DMS53 treated with DMSO at 0.1 percent for 48 hours (cell line): ENCODE measurements around the gene RUVBL1.

Experiments
- DNase-seq: peaks from one replicate; lab custom pipeline; 2025; ENCODE audit not compliant: unreplicated experiment; lab: John Stamatoyannopoulos, UW

The RUVBL1 gene

GRCh38 chr3:128133273-128133883 lies 9.8 kb upstream of the RUVBL1 start:
- no peak for DNase-seq

DNA sequence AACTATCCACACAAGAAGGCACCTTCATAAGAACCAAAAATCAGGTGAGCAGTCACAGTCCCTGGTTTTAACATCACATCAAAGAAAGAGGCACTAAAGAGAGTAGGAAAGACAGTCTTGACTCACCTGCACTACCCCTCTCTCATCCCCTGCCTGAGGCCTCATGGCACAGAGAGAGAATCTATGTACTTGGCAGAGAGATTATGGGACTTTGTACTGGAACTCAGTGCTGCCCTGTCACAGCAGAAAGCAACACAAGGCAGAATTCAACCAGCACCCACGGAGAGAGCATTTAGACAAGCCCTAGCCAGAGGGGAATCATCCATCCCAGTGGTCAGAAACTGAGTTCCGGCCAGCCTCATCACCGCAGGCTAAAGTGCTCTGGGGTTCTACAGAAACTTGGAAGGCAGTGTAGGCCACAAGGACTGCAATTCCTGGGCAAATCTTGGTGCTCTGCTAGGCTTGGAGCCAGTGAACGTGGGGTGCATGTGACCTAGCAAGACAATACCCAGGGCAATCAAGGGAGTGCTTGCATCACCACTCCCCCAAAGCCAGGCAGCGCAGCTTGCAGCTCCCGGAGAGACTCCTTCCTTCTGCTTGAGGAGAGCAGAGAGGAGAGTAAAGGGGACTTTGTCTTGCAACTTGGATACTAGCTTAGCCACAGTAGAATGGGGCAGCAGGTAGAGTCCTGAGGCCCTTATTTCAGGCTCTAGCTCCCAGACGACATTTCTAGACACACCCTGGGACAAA lies 8.5 kb upstream of the RUVBL1 start:
- DNase-seq = no peak

- DNase-seq = no peak
Measured at GRCh38 chr3:128128251-128128650, 4.6 kb upstream of the RUVBL1 start.

- no peak for DNase-seq
Measured at GRCh38 chr3:128127236-128127635, 3.6 kb upstream of the RUVBL1 start.

GRCh38 chr3:128123156-128123537 lies 465 bp downstream of the RUVBL1 start:
- no peak for DNase-seq

- DNase-seq = no peak
Measured at GRCh38 chr3:128122013-128122412, 1.6 kb downstream of the RUVBL1 start.

DNA sequence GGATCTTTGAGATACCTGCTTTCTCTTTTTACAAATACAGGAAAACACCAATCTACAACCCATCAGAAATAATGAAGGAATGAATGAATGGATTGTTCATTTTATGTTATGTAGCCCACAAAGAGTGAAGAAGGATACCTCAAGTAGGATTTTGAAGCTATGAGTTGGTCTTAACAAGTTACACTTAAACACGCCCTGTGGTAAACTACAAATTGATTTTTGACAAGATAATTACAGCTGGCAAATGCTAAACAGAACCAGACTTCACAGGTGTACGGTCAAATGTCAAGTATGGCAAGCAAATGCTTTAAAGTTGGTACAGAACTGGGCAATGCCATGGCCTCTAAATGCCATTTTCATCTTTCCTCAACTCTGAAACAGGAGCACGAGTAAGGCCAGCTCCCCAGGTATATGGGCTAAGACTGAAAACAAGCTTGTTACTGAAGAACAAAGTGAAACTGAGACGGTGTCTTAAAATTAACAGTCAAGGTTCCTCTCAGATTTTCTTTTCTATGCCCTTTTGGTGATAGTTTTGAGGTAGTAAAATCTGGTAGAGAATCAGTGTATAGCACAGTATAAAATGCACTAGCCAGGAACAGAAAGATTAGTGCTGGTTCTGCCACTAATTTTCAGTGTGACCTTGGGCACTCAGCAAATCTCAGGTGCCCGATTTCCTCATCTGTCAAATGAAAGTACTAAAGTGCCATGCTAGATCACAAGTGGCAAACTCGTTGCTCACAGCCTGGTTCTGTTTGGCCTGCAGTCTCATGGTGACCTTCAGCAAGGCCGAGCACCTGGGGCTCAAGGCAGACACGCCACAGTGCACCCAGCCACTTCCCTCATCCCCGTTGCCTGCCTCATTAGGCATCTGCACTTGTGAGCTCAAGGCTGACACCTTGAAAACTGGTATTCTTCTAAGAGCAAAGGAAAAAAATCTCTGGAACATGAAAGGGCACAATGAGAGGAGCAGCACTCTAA lies 9.5 kb downstream of the RUVBL1 start:
- no peak for DNase-seq

DNA sequence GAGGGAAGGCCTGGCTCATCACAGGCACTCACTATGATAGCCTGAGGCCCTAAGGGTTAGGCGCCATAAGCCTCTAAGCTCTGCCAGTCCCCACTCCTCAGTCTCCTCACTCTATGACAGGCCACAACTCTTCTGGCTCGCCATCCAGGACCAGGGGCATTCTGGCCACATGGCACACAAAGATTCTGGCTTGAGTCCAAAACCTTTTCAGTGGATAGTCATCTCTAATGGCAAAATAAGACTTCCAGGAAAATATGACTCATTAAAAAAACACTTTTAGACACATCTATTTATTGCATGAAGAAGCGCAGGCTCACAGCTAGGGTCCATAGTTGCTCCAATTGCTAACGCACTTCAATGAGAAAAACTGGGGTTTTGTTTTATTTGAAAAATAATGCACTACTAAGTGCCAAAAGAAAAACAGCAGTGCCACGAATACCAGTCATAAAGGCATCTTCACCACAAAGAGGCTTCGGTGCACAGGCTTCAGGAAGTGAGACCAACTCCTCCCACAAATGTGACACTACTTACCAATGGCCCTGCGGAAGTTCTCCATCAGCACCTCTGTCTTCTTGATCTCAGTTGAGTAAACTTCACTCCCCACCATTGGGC lies 11.1 kb downstream of the RUVBL1 start:
- no peak for DNase-seq

DNA sequence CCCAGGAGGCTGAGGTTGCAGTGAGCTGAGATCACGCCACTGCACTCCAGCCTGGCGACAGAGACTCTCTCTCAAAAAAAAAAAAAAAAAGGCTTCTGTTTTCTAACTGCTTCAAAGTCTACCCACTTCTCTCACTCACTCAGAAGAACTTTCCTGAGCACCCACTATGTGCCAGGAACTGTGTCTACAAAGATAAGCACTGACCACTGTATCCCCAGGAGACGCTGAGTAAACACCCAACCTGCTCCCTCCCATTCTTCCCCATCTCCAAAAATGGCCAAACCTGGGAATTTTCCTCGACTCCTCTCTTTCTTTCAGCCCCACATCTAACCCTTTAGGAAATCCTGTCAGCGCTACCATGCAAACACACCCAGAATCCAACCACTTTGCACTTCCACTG lies 12.5 kb downstream of the RUVBL1 start:
- DNase-seq = no peak

DNA sequence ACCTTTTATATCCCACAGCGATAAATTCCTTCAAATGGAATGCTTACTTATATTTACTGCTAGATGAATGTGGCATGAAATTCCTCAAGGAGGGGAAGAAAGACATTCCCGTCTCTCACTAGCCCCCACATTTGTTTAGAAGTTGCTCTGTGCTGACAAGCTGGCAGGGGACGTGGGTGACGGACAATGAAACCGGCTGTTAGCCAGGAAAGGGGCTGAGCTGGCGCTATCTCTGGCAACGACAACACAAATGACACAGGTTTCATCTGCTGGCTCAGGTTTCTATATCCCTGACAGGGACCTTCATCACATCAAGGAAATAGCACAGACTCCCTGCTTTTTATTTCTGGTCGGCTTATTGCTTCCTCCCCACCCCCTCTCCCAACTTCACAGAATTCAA lies 15.8 kb downstream of the RUVBL1 start:
- DNase-seq = no peak

DNA sequence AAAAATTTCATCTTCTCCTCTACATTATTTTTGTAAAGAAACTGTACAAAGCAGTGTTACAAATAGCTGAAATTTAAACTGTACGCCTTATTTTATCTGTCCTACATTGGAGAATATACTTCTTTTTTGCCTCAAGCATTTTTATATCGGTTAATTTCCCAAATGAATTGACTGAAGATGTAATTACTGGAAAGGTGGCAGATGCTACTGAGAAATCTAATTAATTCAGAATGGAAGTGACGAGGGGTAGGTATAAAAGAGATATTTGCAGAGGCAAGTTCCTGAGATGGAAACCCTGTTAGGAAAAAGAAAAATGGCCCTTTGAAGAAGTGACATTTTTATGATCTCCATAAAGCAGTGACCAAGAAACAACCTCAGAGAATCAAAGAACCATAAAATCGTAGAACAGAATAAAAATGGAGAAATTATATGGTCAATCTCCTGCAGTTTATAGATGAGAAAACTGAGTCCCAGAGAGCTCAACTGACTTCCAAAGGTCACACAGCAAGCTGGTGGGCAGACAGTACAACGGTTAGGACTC lies 20.4 kb downstream of the RUVBL1 start:
- no peak for DNase-seq

DNA sequence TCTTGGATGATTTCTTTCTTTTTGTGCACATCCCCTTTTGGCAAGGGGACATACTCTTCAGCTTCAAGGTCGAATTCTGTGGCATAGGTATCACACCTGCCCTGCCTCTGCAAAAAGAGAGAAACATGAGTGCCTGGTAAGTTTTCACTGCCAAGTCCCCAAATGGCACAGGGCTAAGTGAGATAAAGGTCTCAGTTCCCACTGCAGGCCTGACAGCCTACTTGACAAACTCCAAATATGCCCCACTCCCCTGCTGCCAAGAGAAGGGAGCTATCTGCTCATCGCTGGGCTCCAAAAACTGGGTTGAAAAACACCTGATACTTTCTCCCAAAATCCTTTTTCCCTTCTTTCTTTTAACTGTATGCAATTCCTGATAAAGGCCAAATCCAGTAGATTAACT lies 23.0 kb downstream of the RUVBL1 start:
- no peak for DNase-seq

GRCh38 chr3:128100161-128100560 lies 23.5 kb downstream of the RUVBL1 start:
- DNase-seq = no peak

DNA sequence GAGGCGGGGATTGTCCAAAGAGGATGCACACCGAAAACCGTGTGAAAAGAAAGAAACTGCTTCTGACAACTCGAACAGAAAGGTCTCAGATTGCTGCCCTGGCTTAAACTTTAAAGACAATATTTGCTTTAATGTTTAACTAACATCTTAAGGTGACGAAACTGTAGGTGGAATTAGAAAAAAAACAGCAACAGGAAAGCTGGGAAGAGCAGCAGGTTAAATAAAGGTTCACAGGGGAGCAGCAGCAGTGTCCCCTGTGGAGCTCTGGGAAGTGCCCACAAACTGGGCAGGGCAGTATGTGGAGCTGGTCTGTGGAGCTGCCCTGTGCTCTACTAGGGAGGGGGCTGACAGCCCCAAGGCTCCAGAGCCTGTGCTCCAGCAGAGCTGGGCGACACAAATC lies 25.4 kb downstream of the RUVBL1 start:
- DNase-seq = no peak

DNA sequence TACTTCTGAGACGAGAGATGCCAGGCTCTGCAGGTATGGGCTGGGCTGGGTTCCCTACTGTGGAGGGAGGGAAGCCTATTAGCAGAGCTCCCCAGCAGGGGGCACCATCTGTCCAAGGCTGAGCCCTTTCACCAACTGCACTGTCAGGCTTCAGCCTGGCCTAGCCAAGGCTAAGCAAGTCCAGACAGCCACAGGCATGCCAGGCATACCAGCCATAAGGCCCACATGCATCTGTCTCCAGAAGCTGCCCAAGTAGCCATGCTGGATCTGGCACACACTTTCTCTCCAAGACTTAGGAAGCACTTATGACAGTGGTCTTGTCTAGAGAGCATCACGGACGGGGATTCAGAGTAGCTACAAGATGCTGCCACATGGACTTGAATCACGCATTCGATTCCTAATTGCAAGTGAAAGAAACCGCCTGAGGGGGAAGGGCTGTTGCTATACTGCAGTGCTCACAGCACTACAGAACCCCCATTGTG lies 28.3 kb downstream of the RUVBL1 start:
- DNase-seq = peak; percentile 48

DNA sequence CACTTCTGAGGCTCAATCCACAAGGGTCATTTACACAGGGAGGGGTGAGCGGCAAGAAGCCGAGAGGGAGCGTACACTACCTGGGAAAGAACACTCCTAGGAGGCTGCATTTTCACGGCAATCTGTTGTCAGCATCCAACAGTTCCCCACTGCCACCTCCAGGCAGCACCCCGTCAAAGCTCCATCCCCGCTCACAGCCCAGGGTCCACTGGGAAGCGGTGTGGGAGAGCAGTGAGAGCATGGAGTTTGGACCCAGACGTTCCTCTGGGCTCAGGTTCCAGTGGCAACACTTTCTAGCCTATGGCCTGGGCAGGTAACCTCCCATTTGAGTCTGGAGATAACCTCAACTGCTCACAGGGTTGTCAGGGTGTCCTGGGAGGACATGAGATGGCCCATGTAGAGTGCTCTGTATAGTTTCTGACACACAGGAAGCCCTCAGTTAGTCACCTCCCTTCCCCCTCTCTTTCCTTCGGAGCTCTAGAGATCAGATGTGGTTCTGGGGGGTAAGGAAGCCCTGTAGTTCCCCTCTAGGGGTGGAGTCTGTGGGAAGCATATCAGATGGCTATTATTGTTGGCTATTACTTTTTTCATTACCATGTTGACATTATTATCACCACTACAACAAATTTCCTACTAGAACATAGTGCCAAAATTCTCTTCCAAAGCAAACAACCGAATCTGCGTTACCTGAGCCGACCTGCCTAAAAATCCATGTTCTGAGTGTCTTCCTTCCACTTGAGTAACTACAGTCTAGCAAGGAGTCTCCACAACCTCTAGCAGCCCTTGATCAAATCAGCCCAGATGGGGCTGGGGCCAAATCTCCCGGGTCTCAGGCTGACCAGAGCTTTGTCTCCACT lies 29.1 kb downstream of the RUVBL1 start:
- DNase-seq = no peak

GRCh38 chr3:128091586-128091985 lies 32.0 kb downstream of the RUVBL1 start:
- DNase-seq = no peak

DNA sequence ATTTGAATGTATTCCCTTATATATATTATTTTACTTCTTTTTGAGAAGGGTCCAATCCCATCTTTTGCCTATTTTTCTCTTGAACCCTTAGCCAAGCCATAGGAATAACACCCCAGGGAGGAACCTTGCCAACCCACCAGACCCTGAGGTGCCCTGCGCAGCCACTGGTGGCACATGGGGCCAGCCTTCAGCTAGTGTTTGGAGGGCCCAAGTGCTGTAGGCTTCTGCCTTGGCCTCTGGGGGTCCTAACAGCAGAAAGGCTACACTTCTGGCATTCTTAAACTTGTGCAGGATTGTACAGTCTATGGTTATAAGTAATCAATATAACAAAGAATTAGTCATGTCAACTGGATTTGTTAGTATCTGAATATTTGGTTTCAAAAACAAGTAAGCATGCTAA lies 34.5 kb downstream of the RUVBL1 start:
- no peak for DNase-seq

GRCh38 chr3:128084675-128085021 lies 39.0 kb downstream of the RUVBL1 start:
- no peak for DNase-seq
